WERI-Rb-1 (cell line): Measurements from ENCODE around the gene PITHD1.
A peak's percentile ranks its signal among the peaks of the same experiment; 100 is the strongest.

Experiments used
- DNase-seq: peaks from one replicate; pipeline ENCODE4 v3.0.0-alpha.2; 2020
- H3K27ac ChIP-seq: fragments of 250-450 bp; sonication (Bioruptor Pico); 2 replicates; pipeline ENCODE4 v1.5.1; 2020; ENCODE audit warnings: mild to moderate bottlenecking, moderate library complexity
- H3K27me3 ChIP-seq: fragments of 250-450 bp; sonication (Bioruptor Pico); 2 replicates; pipeline ENCODE4 v1.5.1; 2021; ENCODE audit warnings: mild to moderate bottlenecking, low read depth, moderate library complexity; ENCODE audit not compliant: insufficient read depth, severe bottlenecking
- H3K36me3 ChIP-seq: fragments of 250-450 bp; sonication (Bioruptor Pico); 2 replicates; pipeline ENCODE4 v1.5.1; 2020; ENCODE audit warnings: mild to moderate bottlenecking, moderate library complexity
- H3K4me3 ChIP-seq: 2 replicates; pipeline ENCODE4 v1.5.1; 2011; ENCODE audit warnings: low read depth, mild to moderate bottlenecking, control low read depth, low read length
- H3K9me3 ChIP-seq: fragments of 250-450 bp; sonication (Bioruptor Pico); 2 replicates; pipeline ENCODE4 v1.5.1; 2021; ENCODE audit warnings: mild to moderate bottlenecking, moderate library complexity; ENCODE audit not compliant: severe bottlenecking
- CTCF ChIP-seq: IDR thresholded peaks from 2 replicates; pipeline ENCODE4 v1.5.1; 2011; ENCODE audit warnings: low read depth, mild to moderate bottlenecking, control low read depth, inconsistent platforms, low read length

The PITHD1 gene

GRCh38 chr1:23803674-23804073, 25.5 kb downstream of the PITHD1 start:
- Histone ChIP-seq H3K27me3 (no peaks in the 10 kb centered on the region), H3K27ac (no peak overlapping the region), H3K4me3 (no peak overlapping the region), H3K9me3 (no peaks in the 10 kb centered on the region), H3K36me3 (peaks cover 4% of the 10 kb centered on the region; the same call in 1 of the 2 replicates)
- no peak for TF ChIP-seq CTCF
- no peak for DNase-seq

- Histone ChIP-seq H3K27ac (no peak overlapping the region), H3K9me3 (no peaks in the 10 kb centered on the region), H3K36me3 (no peaks in the 10 kb centered on the region), H3K27me3 (no peaks in the 10 kb centered on the region), H3K4me3 (no peak overlapping the region)
- TF ChIP-seq CTCF: peak; percentile 31; the same call in 1 of the 2 replicates
- no peak for DNase-seq
Observed at GRCh38 chr1:23804183-23804835, 26.1 kb downstream of the PITHD1 start.

GRCh38 chr1:23805025-23805424, 26.8 kb downstream of the PITHD1 start:
- no peaks in the 10 kb centered on the region for H3K36me3 ChIP-seq
- H3K27me3 ChIP-seq: no peaks in the 10 kb centered on the region
- no peak overlapping the region for H3K4me3 ChIP-seq
- no peak overlapping the region for H3K27ac ChIP-seq
- no peaks in the 10 kb centered on the region for H3K9me3 ChIP-seq
- DNase-seq: no peak
- TF ChIP-seq CTCF: no peak

- Histone ChIP-seq H3K27ac (no peak overlapping the region), H3K27me3 (no peaks in the 10 kb centered on the region), H3K36me3 (no peaks in the 10 kb centered on the region), H3K4me3 (no peak overlapping the region), H3K9me3 (no peaks in the 10 kb centered on the region)
- no peak for TF ChIP-seq CTCF
- DNase-seq: no peak
Observed at GRCh38 chr1:23806280-23806679, 28.1 kb downstream of the PITHD1 start.

- no peak for TF ChIP-seq CTCF
- H3K27ac ChIP-seq: no peak overlapping the region
- H3K36me3 ChIP-seq: no peaks in the 10 kb centered on the region
- DNase-seq: no peak
- no peak overlapping the region for H3K4me3 ChIP-seq
- H3K9me3 ChIP-seq: no peaks in the 10 kb centered on the region
- no peaks in the 10 kb centered on the region for H3K27me3 ChIP-seq
Observed at GRCh38 chr1:23807453-23807852, 29.2 kb downstream of the PITHD1 start.

- peak; percentile 94 for TF ChIP-seq CTCF
- H3K27me3 ChIP-seq: no peaks in the 10 kb centered on the region
- H3K9me3 ChIP-seq: no peaks in the 10 kb centered on the region
- H3K36me3 ChIP-seq: no peaks in the 10 kb centered on the region
- no peak overlapping the region for H3K27ac ChIP-seq
- H3K4me3 ChIP-seq: no peak overlapping the region
- DNase-seq: peak; percentile 80
Observed at GRCh38 chr1:23809751-23810171, 31.5 kb downstream of the PITHD1 start.
